ENCODE measurements around the gene ELAPOR1.

Gene ELAPOR1, protein sequence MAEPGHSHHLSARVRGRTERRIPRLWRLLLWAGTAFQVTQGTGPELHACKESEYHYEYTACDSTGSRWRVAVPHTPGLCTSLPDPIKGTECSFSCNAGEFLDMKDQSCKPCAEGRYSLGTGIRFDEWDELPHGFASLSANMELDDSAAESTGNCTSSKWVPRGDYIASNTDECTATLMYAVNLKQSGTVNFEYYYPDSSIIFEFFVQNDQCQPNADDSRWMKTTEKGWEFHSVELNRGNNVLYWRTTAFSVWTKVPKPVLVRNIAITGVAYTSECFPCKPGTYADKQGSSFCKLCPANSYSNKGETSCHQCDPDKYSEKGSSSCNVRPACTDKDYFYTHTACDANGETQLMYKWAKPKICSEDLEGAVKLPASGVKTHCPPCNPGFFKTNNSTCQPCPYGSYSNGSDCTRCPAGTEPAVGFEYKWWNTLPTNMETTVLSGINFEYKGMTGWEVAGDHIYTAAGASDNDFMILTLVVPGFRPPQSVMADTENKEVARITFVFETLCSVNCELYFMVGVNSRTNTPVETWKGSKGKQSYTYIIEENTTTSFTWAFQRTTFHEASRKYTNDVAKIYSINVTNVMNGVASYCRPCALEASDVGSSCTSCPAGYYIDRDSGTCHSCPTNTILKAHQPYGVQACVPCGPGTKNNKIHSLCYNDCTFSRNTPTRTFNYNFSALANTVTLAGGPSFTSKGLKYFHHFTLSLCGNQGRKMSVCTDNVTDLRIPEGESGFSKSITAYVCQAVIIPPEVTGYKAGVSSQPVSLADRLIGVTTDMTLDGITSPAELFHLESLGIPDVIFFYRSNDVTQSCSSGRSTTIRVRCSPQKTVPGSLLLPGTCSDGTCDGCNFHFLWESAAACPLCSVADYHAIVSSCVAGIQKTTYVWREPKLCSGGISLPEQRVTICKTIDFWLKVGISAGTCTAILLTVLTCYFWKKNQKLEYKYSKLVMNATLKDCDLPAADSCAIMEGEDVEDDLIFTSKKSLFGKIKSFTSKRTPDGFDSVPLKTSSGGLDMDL

DNA sequence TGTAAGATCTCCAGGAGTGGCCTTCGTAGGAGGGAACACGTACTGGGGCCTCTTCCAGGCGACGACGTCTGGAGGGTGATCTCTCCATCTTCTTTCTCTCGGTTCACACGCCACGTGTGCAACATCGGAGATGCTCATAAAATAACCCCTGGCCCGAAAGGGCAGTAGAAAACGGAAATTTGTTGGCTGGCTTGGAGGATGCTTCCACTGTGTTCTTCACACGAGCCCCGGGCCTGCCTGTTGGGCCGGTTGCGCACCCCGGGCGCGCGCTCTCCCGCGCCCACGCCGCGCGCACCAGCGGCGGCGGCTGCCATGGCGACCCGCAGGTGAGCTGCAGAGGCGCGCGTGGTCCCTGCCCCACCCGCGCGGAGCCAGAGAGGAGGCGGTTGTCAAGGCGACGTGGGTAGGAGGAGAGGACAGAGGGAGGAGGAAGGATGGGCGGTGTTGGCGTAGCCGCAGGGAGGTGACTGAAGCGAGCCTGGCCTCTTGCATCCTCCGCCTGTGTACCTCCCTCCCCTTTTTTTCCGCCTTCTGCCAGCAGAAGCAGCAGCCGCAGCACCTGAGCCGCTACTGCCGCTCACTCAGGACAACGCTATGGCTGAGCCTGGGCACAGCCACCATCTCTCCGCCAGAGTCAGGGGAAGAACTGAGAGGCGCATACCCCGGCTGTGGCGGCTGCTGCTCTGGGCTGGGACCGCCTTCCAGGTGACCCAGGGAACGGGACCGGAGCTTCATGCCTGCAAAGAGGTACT is at the start of gene ELAPOR1:
ELAPOR1 (plus strand) TSS at position 526 of the 752 bp plus-strand sequence; CDS start at position 595, 69 bp downstream.
- peak; percentile 83 for DNase-seq

DNA sequence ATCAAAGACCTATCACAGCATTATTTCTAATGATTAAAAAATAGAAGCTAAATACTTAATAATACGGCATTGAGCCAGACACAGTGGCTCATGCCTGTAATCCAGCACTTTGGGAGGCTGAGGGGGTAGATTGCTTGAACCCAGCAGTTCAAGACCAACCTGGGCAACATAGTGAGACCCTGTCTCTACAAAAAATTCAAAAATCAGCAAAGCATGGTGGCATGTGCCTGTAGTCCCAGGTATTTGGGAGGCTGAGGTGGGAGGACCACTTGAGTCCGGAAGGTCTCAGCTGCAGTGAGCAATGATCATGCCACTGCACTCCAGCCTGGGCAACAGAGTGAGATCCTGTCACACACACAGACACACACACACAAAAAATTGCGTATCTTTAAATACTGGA is 48.8 kb upstream of the ELAPOR1 start:
- no peak for DNase-seq

DNA sequence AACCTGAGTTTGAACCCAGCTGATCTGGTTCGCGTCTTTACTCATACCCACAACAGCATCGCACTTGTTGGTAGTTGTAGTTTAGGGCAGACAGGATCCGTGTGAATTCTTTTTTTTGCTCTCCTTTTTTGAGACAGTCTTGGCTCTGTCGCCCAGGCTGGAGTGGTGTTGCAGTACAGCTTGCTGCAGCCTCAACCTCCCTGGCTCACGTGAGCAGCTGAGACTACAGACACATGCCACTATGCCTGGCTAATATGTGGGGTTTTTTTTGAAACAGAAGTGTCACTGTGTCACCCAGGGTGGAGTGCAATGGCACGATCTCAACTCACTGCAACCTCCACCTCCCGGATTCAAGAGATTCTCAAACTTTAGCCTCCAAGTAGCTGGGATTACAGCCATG is 46.0 kb upstream of the ELAPOR1 start:
- DNase-seq, result no peak

DNA sequence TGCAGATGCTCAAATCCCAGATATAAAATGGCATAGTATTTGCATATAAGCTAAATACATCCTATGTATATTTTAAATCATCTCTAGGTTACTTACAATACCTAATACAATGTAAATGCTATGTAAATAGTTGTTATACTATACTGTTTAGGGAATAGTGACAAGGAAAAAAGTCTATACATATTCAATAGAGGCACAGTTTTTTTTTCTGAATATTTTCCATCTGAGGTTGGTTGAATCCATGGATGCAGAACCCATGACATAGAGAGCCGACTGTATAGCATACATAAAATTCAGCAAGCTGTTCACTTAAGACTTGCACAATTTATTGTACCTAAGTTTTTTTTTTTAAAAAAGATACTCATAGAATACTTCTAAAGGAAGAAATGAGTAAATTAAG is 44.6 kb upstream of the ELAPOR1 start:
- no peak for DNase-seq

DNA sequence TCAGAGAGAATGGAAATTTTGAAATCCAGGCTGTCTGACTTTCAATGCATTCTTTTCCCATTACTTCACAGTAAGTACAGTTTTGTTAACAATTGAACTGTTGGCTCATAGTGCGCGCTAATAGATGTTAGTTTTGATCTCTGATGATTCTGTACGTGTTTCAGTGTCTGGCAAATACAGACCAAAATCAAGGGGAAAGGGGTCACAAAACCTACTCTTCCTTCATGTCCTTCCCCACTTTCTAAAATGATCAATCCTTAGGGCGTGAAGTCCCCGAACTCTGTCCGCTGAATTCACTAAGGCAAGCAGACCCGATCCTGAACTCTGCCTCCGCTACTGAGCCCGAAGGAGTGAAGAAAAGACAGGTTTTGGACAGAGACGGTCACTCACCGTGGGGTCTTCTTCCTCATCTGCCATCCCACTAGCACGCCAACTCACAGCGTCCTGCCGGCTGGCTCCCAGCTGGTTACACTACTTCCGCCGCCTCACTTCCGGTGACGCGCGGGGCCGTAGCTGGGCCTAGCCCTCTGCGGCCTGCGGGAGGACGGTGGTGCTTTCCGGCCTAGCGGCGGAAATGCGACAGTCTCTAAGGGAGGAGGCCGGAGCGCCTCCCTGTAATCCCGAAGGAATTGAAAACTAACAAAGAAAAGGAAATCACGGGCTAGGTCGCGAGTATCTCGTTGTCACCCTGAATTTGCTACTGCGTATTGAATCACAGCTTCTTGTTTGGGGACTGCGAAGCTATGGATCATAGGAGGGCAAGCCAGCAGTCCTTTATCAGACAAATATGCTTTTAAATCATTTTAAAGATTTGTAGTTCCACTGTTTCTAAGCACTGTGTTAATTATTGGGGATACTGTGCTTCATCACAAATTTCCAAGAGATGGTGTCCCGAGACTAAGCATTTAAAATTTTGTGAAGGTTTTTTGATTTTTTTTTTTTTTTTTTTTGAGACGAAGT is 38.1 kb upstream of the ELAPOR1 start, which contains the start of gene TAF13:
TAF13 (minus strand) TSS at position 473 of the 960 bp plus-strand sequence; CDS start at position 417, 56 bp downstream.
- DNase-seq, result peak; percentile 95

DNA sequence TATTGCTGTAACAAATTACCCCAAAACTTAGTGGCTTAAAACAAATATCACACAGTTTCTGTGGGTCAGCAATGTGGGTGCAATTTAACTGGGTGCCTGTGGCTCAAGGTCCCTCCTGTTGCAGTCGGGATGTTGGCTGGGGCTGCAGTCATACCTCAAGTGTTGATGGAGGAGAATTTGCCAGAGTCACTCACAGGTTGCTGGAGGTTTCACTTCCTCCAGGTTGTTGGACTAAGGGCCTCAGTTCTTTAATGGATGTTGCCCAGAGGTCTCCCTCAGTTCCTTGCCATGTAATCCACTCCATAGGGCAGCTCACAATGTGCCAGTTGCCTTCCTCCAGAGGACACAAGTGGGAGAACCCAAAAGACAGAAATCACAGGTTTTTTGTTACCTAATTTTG is 35.6 kb upstream of the ELAPOR1 start:
- DNase-seq, result no peak

DNA sequence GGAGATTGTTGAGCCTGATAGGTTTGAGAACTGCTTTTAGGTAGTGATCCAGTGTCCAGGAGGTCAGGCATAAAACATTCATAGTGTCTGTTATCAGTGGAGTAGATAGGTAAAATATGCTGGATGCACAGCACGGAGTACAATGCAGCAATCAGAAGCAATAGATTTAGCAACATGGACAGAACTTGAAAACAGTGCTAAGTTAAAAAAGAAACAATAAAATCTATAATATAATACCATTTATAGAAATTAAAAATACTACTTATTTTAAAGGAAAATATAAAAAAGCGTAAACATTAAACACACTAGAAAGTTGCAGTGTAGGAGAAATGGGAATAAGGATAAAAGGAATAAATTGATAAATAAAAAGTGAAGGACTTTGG is 34.7 kb upstream of the ELAPOR1 start:
- no peak for DNase-seq

DNA sequence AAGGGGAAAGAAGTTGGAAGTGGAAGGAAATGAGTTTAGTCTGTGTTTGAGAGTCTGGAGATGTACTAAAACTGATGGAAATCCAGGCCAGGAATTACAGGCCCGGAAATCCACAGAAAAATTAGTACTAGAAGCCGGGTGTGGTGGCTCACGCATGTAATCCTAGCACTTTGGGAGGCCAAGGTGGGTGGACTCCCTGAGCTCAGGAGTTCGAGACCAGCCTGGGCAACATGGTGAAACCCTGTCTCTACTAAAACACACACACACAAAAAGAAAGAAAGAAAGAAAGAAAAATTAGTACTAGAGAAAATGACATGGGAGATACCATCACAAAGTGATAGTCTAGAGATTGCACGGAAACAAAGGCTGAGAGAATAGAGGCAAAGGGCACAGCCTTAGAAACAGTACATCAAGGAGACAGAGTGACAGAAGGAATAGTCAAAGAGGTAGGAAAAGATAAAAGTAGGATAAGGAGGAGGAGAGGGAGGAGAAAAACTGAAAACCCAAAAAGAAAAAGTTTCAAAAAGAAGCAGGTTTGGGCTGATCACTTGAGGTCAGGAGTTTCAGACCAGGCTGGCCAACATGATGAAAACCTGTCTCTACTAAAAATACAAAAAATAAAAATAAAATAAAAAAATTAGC is 33.4 kb upstream of the ELAPOR1 start:
- DNase-seq, result no peak

DNA sequence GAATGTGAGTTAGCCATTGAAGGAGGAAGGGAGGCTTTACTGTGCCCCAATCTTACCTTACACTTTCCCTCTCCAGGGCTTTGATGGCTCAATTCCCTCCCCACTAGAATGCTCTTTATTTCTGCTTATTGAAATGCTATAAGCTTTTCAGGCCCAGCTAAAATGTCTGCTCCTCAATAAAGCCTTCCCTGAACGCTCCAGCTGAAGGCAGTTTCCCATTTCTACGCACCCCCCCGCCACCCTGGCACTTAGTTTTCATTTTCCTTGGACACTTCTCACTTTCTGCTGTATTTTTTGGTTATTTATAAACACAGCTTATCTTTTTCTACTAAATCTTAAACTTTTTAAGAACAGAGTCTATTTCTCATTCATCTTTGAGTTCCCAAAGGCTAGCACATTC is 30.4 kb upstream of the ELAPOR1 start:
- DNase-seq, result no peak

DNA sequence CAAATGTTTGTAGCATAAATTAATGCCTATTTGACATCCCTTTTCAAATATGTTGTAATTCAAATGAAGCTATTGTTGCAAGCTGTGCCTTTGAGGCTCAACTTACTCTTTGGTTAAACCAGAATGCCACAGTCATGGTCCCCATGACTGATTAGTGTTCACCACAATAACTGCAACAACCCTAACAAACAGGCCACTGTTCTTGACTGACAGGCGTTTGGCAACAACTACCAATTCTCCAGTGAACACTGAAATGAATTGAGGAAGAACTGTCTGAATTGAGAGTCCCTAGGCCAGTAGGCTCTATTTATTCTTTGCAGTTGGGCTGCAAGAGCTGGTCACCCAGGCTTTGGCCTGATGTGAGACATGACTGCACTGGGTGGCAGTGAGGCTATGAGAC is 30.0 kb upstream of the ELAPOR1 start:
- no peak for DNase-seq

DNA sequence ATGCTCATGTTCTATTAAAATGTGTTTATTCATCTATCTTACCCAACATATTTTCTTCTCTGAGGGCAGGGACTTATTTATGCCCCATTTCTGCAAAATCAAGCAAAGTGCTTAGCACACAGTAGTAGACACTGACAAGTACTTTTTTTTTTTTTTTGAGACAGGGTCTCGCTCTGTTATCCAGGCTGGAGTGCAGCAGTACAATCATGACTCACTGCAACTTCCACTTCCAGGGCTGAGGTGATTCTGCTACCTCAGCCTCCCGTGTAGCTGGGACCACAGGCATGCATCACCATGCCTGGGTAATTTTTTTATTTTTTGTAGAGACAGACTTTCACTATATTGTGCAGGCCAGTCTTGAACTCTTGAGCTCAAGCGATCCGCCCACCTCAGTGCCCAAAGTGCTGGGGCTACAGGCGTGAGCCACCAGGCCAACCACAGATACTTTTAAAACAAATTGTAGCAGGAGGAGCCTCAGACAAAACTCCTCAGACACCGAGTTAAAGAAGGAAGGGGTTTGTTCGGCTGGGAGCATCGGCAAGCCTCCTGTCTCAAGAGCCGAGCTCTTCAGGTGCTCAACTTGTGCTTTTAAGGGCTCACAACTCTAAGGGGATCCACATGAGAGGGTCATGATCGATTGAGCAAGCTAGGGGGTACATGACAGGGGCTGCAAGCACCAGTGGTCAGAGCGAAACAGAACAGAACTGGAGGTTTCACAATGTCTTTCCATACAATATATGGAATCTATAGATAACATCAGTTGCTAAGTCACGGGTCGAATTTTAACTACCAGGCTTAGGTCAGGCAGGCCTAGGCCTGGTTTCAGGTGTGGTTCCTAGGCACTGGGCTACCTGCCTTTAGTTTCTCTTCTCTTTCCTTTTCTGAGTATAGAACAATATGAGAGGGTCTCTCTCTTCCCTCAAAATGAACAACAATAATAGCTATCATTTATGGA is 29.1 kb upstream of the ELAPOR1 start:
- no peak for DNase-seq

DNA sequence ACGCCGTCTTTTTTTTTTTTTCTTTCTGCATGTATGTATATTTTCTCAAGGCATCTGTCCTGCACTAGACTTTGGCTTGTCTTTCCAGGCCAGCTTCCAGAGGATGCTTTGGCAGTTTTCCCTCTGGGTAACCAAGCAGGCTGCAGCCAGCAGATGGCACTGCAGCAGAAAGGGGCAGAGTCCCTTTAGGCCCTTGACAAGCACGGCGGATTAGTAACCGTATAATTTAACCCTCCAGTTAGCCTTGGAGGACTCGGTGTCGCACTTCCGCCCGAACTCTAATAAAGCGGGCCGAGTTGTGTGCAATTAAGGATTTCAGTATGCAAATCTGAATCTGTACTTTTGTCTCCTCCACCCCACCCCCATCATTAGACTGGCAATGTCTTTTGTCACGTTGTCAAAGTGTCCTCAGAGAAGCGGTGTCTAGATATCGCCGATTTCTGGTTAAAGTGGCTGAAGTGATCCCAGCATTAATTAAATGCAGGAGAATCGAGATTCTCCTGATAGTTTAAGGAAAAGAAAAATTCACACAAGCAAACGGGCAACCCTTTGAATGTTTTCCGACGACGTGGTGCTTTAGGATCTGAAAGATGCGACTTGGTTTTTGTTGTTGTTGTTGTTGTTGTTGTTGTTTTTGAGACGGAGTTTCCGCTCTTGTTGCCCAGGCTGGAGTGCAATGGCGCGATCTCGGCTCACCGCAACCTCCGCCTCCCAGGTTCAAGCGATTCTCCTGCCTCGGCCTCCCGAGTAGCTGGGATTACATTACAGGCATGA is 24.5 kb upstream of the ELAPOR1 start:
- DNase-seq, result peak; percentile 67

DNA sequence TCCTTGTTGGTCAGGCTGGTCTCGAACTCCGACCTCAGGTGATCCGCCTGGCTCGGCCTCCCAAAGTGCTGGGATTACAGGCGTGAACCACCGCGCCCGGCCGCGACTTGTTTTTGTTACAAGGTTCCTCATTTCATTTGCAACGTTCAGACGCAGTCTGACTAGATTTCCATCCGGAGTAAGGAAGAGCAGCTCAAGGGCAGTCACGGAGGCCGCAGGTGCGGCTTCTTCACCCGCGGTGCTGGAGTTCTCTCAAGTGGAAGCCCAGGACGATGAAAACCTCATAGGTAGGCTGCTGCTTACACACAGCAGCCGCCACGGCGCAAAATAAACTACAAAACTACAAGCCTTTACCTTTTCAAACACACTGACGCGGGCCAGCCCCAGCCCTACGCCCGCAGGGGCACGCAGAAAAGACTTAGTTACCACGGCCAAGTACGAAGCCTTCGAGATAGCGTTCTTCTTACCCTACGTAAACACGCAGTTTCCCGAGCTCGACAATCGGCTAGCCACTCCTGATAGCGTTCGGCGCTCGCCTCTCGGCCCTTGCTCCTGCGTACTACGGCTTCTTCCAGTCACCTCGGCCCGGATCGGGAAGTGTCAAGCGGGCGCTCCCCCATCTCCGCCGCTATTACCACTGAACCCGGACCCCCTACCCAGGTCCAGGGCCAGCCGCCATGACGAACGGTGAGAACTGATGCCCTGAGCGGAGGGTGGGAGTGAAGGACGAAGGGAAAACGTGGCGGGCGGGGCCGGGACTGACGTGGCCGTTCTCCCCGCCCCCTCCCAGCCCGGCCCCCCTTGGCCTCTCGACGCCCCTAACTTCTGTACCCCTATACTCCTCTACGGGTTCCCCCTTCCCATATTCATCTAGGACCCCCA is 23.5 kb upstream of the ELAPOR1 start, which contains the start of gene TMEM167B:
TMEM167B (plus strand) TSS at position 569 of the 882 bp plus-strand sequence; CDS start at position 678, 109 bp downstream.
- DNase-seq, result peak; percentile 91

DNA sequence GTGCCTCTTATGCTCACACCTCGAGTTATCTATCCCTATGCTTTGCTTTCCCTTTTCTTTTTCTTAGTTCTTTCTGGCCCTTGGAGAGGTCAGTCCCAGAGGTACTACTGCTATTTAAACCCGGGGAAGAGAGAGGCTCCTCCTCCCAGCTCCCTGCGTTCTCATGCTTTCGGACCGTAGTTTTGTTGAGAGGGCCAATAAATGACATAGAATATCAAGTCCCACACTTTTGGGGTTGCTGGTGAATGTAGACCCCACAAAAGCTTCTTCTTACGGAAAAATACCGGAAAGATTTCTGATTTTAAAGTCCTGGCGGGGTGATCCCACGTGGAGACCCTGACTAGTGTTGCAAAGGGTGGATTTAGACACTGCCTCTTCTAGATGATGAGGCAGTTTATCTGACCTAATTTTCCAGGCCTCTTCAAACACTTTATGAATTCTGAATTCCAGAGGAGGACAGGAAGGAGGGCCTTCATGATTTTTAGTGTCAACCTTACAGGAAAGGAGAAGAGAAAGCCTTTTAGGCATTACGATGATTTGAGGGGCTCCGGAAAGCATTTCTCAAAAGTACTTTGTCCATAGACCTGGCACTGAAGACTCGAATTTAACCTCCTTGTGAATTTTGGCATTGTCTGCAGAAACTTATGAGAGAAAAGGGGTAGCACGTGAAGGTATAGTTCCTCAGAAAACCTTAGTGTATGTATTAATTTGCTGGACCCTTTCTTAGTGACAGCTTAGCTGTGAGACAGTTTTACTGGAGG is 22.7 kb upstream of the ELAPOR1 start:
- no peak for DNase-seq

DNA sequence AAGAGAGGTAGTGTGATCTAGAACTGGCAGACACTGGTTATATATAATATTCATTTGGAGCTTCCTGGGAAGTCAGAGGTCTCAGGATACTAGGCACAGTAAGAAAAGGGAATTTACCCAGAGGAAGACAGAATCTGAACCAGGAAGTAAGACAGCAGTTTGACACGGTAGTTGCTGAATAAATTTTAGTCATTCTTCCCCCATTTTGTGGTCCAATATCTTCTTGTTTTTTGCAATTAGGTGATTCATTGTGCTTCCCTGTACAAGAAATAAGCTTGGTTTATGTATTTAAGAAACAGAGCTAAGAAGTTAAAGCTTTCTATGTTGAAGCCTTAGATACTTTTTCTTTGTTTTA is 22.1 kb upstream of the ELAPOR1 start:
- DNase-seq, result no peak

DNA sequence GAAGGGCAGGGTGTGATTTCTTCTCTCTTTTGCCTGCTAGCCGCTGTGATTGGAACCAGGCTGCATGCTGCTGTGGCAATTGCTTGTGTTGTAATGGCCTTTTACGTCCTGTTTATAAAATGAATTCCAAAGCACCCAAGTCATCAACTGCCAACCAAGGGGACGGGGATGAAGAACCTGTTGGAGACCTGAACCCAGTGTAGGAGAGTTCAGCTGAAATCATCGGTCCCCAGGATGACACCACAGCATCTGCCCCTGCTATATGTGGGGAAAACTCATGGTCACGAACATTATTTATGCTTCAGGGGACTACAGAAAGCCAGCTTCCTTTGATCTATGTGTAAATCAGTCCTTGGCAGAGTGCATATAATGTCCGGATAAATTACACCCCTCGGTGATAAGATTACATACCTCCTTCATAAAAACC is 19.5 kb upstream of the ELAPOR1 start:
- DNase-seq, result no peak

DNA sequence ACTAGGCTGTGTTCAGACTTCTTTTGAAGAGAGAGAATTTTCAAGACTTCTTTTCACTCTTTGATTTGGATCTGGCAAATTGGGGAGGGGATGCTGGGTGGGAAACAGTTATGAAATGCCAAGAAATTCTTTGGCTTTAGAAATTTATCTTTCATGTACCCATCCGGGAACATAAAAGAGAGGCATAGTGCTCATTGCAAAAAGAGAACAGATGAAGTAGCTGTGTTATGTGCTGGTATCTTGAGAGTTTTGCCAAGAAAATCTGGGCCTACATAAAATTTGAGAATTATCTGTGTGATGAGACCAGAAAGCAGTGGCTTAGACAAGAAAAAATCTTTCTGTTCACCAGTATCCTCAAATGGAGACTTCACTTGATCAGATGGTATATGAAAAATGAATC is 19.0 kb upstream of the ELAPOR1 start:
- DNase-seq, result no peak
